ENCODE measurements around the gene MSX1. TPM values are rescaled to one million over a fixed set of nuclear protein-coding genes. Genes with fewer than 3 reads are reported as not detected.

MSX1 gene
- total RNA-seq, 1 donor from 2014 or later = not detected

DNA sequence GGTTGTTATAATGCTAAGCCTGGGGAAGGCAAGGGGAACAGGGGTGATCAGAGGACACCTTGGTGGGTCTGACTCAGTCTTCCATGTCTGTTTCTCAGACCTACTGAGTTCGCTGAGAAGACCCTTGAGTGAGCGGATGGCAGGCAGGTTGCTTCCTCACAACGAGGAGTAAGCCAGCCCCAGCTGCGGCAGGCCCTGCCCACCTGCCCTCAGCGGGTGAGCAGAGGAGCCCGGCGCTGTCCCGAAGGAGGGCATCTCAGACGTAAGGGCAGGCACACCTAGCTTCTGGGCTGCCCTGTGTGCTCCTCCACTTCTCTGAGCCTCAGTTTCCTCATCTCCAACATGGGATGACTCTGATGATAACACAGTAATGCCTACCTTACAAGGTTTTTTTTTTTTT lies 30.3 kb downstream of the MSX1 start:
- no peaks in the 10 kb centered on the region for H3K4me1 Mint-ChIP-seq (ENCODE audit: low read depth)
- intact Hi-C loops (cut with micrococcal nuclease) = no loop called here
- H3K27ac Mint-ChIP-seq = no peak overlapping the region
- no peaks in the 10 kb centered on the region for H3K9me3 Mint-ChIP-seq
- no peak for DNase-seq (ENCODE audit: low spot score)
- H3K36me3 Mint-ChIP-seq (ENCODE audit: low read depth) = no peaks in the 10 kb centered on the region
- peaks cover 2% of the 10 kb centered on the region for H3K27me3 Mint-ChIP-seq (ENCODE audit: insufficient read depth)
- no peak overlapping the region for H3K4me3 Mint-ChIP-seq

GRCh38 chr4:4890574-4891255 lies 31.2 kb downstream of the MSX1 start:
- no peaks in the 10 kb centered on the region for H3K36me3 Mint-ChIP-seq (ENCODE audit: low read depth)
- H3K27ac Mint-ChIP-seq = no peak overlapping the region
- no peak for DNase-seq (ENCODE audit: low spot score)
- no peaks in the 10 kb centered on the region for H3K9me3 Mint-ChIP-seq
- no peak overlapping the region for H3K4me3 Mint-ChIP-seq
- H3K27me3 Mint-ChIP-seq (ENCODE audit: insufficient read depth) = peaks cover 2% of the 10 kb centered on the region
- no peaks in the 10 kb centered on the region for H3K4me1 Mint-ChIP-seq (ENCODE audit: low read depth)
- intact Hi-C loops (cut with micrococcal nuclease) = no loop called here

DNA sequence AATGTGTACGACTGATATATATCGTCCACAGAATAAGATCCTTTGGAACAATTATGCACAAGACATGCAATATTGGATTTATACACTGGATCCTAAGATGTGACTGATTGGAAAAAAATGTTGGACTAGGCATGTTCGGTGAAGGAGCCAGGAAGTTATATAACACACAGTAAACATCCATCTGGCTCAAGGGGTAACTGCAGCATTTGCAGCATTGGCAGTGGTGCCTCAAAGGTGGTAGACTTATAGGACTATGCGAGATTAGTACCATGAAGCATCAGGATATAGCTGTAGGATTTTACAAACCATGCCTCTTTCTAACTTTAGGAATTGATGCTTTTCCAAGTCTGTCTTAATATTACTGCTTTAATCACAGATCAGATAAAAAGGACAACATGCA lies 34.3 kb downstream of the MSX1 start:
- Mint-ChIP-seq H3K27me3 (ENCODE audit: insufficient read depth) (peaks cover 2% of the 10 kb centered on the region), H3K27ac (no peak overlapping the region), H3K4me1 (ENCODE audit: low read depth) (no peaks in the 10 kb centered on the region), H3K36me3 (ENCODE audit: low read depth) (no peaks in the 10 kb centered on the region), H3K4me3 (no peak overlapping the region), H3K9me3 (no peaks in the 10 kb centered on the region)
- DNase-seq (ENCODE audit: low spot score) = no peak
- intact Hi-C loops (cut with micrococcal nuclease) = no loop called here

- no peak overlapping the region for H3K4me3 Mint-ChIP-seq
- no peaks in the 10 kb centered on the region for H3K9me3 Mint-ChIP-seq
- DNase-seq (ENCODE audit: low spot score) = no peak
- H3K4me1 Mint-ChIP-seq (ENCODE audit: low read depth) = no peaks in the 10 kb centered on the region
- intact Hi-C loops (cut with micrococcal nuclease) = no loop called here
- H3K27ac Mint-ChIP-seq = no peak overlapping the region
- H3K36me3 Mint-ChIP-seq (ENCODE audit: low read depth) = no peaks in the 10 kb centered on the region
- H3K27me3 Mint-ChIP-seq (ENCODE audit: insufficient read depth) = no peaks in the 10 kb centered on the region
Observed at GRCh38 chr4:4899202-4899925, 39.9 kb downstream of the MSX1 start.

DNA sequence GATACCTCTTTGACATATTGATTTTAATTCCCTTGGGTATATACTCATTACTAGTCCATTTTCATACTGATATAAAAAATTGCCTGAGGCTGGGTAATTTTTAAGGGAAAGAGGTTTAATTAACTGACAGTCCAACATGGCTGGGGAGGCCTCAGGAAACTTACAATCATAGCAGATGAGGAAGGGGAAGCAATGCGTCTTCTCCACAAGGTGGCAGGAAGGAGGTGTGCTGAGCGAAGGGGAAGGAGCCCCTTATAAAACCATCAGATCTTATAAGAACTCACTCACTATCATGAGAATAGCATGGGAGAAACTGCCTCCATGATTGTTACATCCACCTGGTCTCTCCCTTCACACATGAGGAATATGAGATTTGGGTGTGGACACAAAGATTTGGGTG lies 42.4 kb downstream of the MSX1 start:
- DNase-seq (ENCODE audit: low spot score) = no peak
- Mint-ChIP-seq H3K27ac (no peak overlapping the region), H3K27me3 (ENCODE audit: insufficient read depth) (no peaks in the 10 kb centered on the region), H3K36me3 (ENCODE audit: low read depth) (no peaks in the 10 kb centered on the region), H3K4me3 (no peak overlapping the region), H3K9me3 (no peaks in the 10 kb centered on the region), H3K4me1 (ENCODE audit: low read depth) (no peaks in the 10 kb centered on the region)
- intact Hi-C loops (cut with micrococcal nuclease) = no loop called here

GRCh38 chr4:4912155-4912554 lies 52.7 kb downstream of the MSX1 start:
- intact Hi-C loops (cut with micrococcal nuclease) = no loop called here
- no peaks in the 10 kb centered on the region for H3K4me1 Mint-ChIP-seq (ENCODE audit: low read depth)
- DNase-seq (ENCODE audit: low spot score) = no peak
- no peaks in the 10 kb centered on the region for H3K36me3 Mint-ChIP-seq (ENCODE audit: low read depth)
- H3K4me3 Mint-ChIP-seq = no peak overlapping the region
- no peaks in the 10 kb centered on the region for H3K9me3 Mint-ChIP-seq
- no peak overlapping the region for H3K27ac Mint-ChIP-seq
- H3K27me3 Mint-ChIP-seq (ENCODE audit: insufficient read depth) = peaks cover 3% of the 10 kb centered on the region

- Mint-ChIP-seq H3K9me3 (peaks cover 8% of the 10 kb centered on the region), H3K4me3 (no peak overlapping the region)
- intact Hi-C loops (cut with micrococcal nuclease) = no loop called here
Observed at GRCh38 chr4:4913147-4913561, 53.7 kb downstream of the MSX1 start.

More at GRCh38 chr4:4913147-4913561, 53.7 kb downstream of the MSX1 start:
- H3K27ac Mint-ChIP-seq = no peak overlapping the region
- no peak for DNase-seq (ENCODE audit: low spot score)
- peaks cover 5% of the 10 kb centered on the region for H3K27me3 Mint-ChIP-seq (ENCODE audit: insufficient read depth)
- no peaks in the 10 kb centered on the region for H3K36me3 Mint-ChIP-seq (ENCODE audit: low read depth)
- no peaks in the 10 kb centered on the region for H3K4me1 Mint-ChIP-seq (ENCODE audit: low read depth)

Other genes starting within 250 kb of the MSX1 start
- not detected in 2 replicates for gene CYTL1, start 159.8 kb downstream of the MSX1 start, total RNA-seq
- not detected in 2 replicates for gene STK32B, start 191.8 kb downstream of the MSX1 start, total RNA-seq